Activated T-helper 2 cell treated with anti-CD3 and anti-CD28 coated beads, Interferon-gamma antibody, Interleukin-2, Interleukin-4, amounts not matched to agents 10 μg/mL and 5 μg/mL and 100 μg/mL, durations not matched to agents 14 hours and 24 hours and 36 hours (primary cell): ENCODE results near the gene DIRAS1. TPM values are rescaled to one million over a fixed set of nuclear protein-coding genes. Genes with fewer than 3 reads are reported as not detected.
A peak's percentile ranks its signal among the peaks of the same experiment; 100 is the strongest.

Experiments used
- DNase-seq: peaks from one replicate; pipeline ENCODE4 v3.0.0; 2021; ENCODE audit warnings: low spot score
- H3K27ac Mint-ChIP-seq: one replicate; pipeline ENCODE4 v1.8.0; 2021; ENCODE audit warnings: mixed read lengths
- H3K27me3 Mint-ChIP-seq: one replicate; pipeline ENCODE4 v1.8.0; 2021; ENCODE audit warnings: low read depth, mixed read lengths
- H3K36me3 Mint-ChIP-seq: one replicate; pipeline ENCODE4 v1.8.0; 2021; ENCODE audit warnings: low read depth, mixed read lengths
- H3K4me1 Mint-ChIP-seq: one replicate; pipeline ENCODE4 v1.8.0; 2021; ENCODE audit warnings: low read depth, mixed read lengths
- H3K4me3 Mint-ChIP-seq: one replicate; pipeline ENCODE4 v1.8.0; 2021; ENCODE audit warnings: low read depth, mild to moderate bottlenecking, moderate library complexity, mixed read lengths
- H3K9me3 Mint-ChIP-seq: one replicate; pipeline ENCODE4 v1.8.0; 2021; ENCODE audit warnings: mixed read lengths
- intact Hi-C: fragments of 100-400 bp; cut with micrococcal nuclease; formaldehyde crosslinking; loops from one replicate; pipeline ENCODE4 v1.15.1; 2023
- total RNA-seq: library from RNA; stranded (reverse); gene quantifications from 2 replicates; pipeline ENCODE4 v1.2.3, GENCODE V29; 2022

DIRAS1 gene
- total RNA-seq, 1 donor from 2014 or later: 0.39 TPM

GRCh38 chr19:2747349-2747748 lies 26.2 kb upstream of the DIRAS1 start:
- intact Hi-C loops: no loop called here
- no peak overlapping the region for H3K27ac Mint-ChIP-seq
- H3K36me3 Mint-ChIP-seq: no peaks in the 10 kb centered on the region
- H3K9me3 Mint-ChIP-seq: no peaks in the 10 kb centered on the region
- H3K4me3 Mint-ChIP-seq: no peak overlapping the region
- no peaks in the 10 kb centered on the region for H3K4me1 Mint-ChIP-seq
- DNase-seq: no peak
- H3K27me3 Mint-ChIP-seq: peaks cover 9% of the 10 kb centered on the region

GRCh38 chr19:2744113-2744512 lies 22.9 kb upstream of the DIRAS1 start:
- H3K4me3 Mint-ChIP-seq: no peak overlapping the region
- H3K27ac Mint-ChIP-seq: no peak overlapping the region
- H3K36me3 Mint-ChIP-seq: peaks cover 3% of the 10 kb centered on the region
- intact Hi-C loops: no loop called here
- H3K4me1 Mint-ChIP-seq: peaks cover 7% of the 10 kb centered on the region
- DNase-seq: no peak
- H3K27me3 Mint-ChIP-seq: peaks cover 11% of the 10 kb centered on the region
- no peaks in the 10 kb centered on the region for H3K9me3 Mint-ChIP-seq

GRCh38 chr19:2743099-2743498 lies 21.9 kb upstream of the DIRAS1 start:
- DNase-seq: no peak
- H3K27ac Mint-ChIP-seq: no peak overlapping the region
- H3K4me3 Mint-ChIP-seq: no peak overlapping the region
- peaks cover 14% of the 10 kb centered on the region for H3K4me1 Mint-ChIP-seq
- peaks cover 11% of the 10 kb centered on the region for H3K27me3 Mint-ChIP-seq
- H3K9me3 Mint-ChIP-seq: no peaks in the 10 kb centered on the region
- intact Hi-C loops: no loop called here
- peaks cover 10% of the 10 kb centered on the region for H3K36me3 Mint-ChIP-seq

GRCh38 chr19:2740314-2740656 lies 19.1 kb upstream of the DIRAS1 start:
- Mint-ChIP-seq H3K36me3 (peaks cover 31% of the 10 kb centered on the region), H3K27me3 (peaks cover 11% of the 10 kb centered on the region), H3K4me1 (peaks cover 14% of the 10 kb centered on the region), H3K27ac (no peak overlapping the region), H3K4me3 (peak overlapping the region; percentile 95), H3K9me3 (no peaks in the 10 kb centered on the region)
- intact Hi-C loops: no loop called here
- no peak for DNase-seq

- Mint-ChIP-seq H3K9me3 (no peaks in the 10 kb centered on the region), H3K4me1 (peaks cover 14% of the 10 kb centered on the region), H3K27ac (peak within 1 kb of the TSS; percentile 76), H3K27me3 (peaks cover 11% of the 10 kb centered on the region), H3K36me3 (peaks cover 36% of the 10 kb centered on the region), H3K4me3 (peak within 1 kb of the TSS; percentile 95)
- intact Hi-C loops: no loop called here
- peak; percentile 99 for DNase-seq
Observed at GRCh38 chr19:2739602-2740313, 18.6 kb upstream of the DIRAS1 start, which contains the start of gene SLC39A3. SLC39A3 (minus strand) TSS chr19:2740017; CDS start chr19:2737257, 2,760 bp downstream.

- Mint-ChIP-seq H3K9me3 (no peaks in the 10 kb centered on the region), H3K4me3 (no peak overlapping the region), H3K27ac (no peak overlapping the region), H3K27me3 (no peaks in the 10 kb centered on the region), H3K4me1 (peaks cover 14% of the 10 kb centered on the region), H3K36me3 (peaks cover 43% of the 10 kb centered on the region)
- intact Hi-C loops: no loop called here
- no peak for DNase-seq
Observed at GRCh38 chr19:2736550-2737190, 15.5 kb upstream of the DIRAS1 start.

GRCh38 chr19:2735374-2735773 lies 14.2 kb upstream of the DIRAS1 start:
- no peaks in the 10 kb centered on the region for H3K9me3 Mint-ChIP-seq
- intact Hi-C loops: no loop called here
- H3K27ac Mint-ChIP-seq: no peak overlapping the region
- H3K27me3 Mint-ChIP-seq: no peaks in the 10 kb centered on the region
- peaks cover 14% of the 10 kb centered on the region for H3K4me1 Mint-ChIP-seq
- DNase-seq: no peak
- H3K36me3 Mint-ChIP-seq: peaks cover 43% of the 10 kb centered on the region
- H3K4me3 Mint-ChIP-seq: no peak overlapping the region

- intact Hi-C loops: no loop called here
- no peak for DNase-seq
- Mint-ChIP-seq H3K4me3 (no peak overlapping the region), H3K27me3 (no peaks in the 10 kb centered on the region), H3K27ac (no peak overlapping the region), H3K9me3 (no peaks in the 10 kb centered on the region), H3K4me1 (peaks cover 10% of the 10 kb centered on the region), H3K36me3 (peaks cover 43% of the 10 kb centered on the region)
Observed at GRCh38 chr19:2734589-2735288, 13.6 kb upstream of the DIRAS1 start.

- no peaks in the 10 kb centered on the region for H3K27me3 Mint-ChIP-seq
- no peaks in the 10 kb centered on the region for H3K9me3 Mint-ChIP-seq
- H3K4me3 Mint-ChIP-seq: no peak overlapping the region
- H3K27ac Mint-ChIP-seq: no peak overlapping the region
- peaks cover 40% of the 10 kb centered on the region for H3K36me3 Mint-ChIP-seq
- intact Hi-C loops: no loop called here
- DNase-seq: no peak
- H3K4me1 Mint-ChIP-seq: peaks cover 6% of the 10 kb centered on the region
Observed at GRCh38 chr19:2733930-2734588, 12.9 kb upstream of the DIRAS1 start.

- intact Hi-C loops: no loop called here
Observed at GRCh38 chr19:2732883-2733282, 11.7 kb upstream of the DIRAS1 start.

GRCh38 chr19:2732157-2732725 lies 11.1 kb upstream of the DIRAS1 start:
- no peaks in the 10 kb centered on the region for H3K27me3 Mint-ChIP-seq
- H3K9me3 Mint-ChIP-seq: no peaks in the 10 kb centered on the region
- DNase-seq: no peak
- intact Hi-C loops: no loop called here
- H3K27ac Mint-ChIP-seq: no peak overlapping the region
- H3K4me3 Mint-ChIP-seq: no peak overlapping the region
- H3K4me1 Mint-ChIP-seq: no peaks in the 10 kb centered on the region
- peaks cover 32% of the 10 kb centered on the region for H3K36me3 Mint-ChIP-seq

More at GRCh38 chr19:2732883-2733282, 11.7 kb upstream of the DIRAS1 start:
- no peaks in the 10 kb centered on the region for H3K27me3 Mint-ChIP-seq
- no peak overlapping the region for H3K27ac Mint-ChIP-seq
- peaks cover 33% of the 10 kb centered on the region for H3K36me3 Mint-ChIP-seq
- no peaks in the 10 kb centered on the region for H3K9me3 Mint-ChIP-seq
- no peak for DNase-seq
- H3K4me3 Mint-ChIP-seq: no peak overlapping the region
- no peaks in the 10 kb centered on the region for H3K4me1 Mint-ChIP-seq

- no peak for DNase-seq
- Mint-ChIP-seq H3K4me3 (no peak overlapping the region), H3K36me3 (peaks cover 23% of the 10 kb centered on the region), H3K27ac (no peak overlapping the region), H3K9me3 (no peaks in the 10 kb centered on the region), H3K4me1 (no peaks in the 10 kb centered on the region), H3K27me3 (no peaks in the 10 kb centered on the region)
- intact Hi-C loops: no loop called here
Observed at GRCh38 chr19:2731181-2731995, 10.2 kb upstream of the DIRAS1 start.
